ENCODE data around the gene SND1.

GRCh38 chr7:127933146-127933545, 281.2 kb downstream of the SND1 start:
- TF ChIP-seq, protein P1, sequence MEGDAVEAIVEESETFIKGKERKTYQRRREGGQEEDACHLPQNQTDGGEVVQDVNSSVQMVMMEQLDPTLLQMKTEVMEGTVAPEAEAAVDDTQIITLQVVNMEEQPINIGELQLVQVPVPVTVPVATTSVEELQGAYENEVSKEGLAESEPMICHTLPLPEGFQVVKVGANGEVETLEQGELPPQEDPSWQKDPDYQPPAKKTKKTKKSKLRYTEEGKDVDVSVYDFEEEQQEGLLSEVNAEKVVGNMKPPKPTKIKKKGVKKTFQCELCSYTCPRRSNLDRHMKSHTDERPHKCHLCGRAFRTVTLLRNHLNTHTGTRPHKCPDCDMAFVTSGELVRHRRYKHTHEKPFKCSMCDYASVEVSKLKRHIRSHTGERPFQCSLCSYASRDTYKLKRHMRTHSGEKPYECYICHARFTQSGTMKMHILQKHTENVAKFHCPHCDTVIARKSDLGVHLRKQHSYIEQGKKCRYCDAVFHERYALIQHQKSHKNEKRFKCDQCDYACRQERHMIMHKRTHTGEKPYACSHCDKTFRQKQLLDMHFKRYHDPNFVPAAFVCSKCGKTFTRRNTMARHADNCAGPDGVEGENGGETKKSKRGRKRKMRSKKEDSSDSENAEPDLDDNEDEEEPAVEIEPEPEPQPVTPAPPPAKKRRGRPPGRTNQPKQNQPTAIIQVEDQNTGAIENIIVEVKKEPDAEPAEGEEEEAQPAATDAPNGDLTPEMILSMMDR (conservative IDR thresholded peaks at IDR 0.05 in 1 of 2, IDR thresholded peaks at IDR 0.05 in 1 of 2; ENCODE audit: low read depth in 1 of 2, low read length in 2 of 2): no peak
- TF ChIP-seq EZH2 (IDR thresholded peaks at IDR 0.05; ENCODE audit: low read length, missing control alignments): no peak
